ENCODE data around the gene FKTN. TPM values are rescaled to one million over a fixed set of nuclear protein-coding genes. Genes with fewer than 3 reads are reported as not detected.

FKTN gene
- total and polyA plus RNA-seq, 3 experiments from 2014 or later, result 1.5 to 17.4 (median 17.3) TPM

GRCh38 chr9:105639936-105640335, 82.0 kb downstream of the FKTN start:
- no peak for DNase-seq
- Histone ChIP-seq H3K9me3 (ENCODE audit: low read length) (no peaks in the 10 kb centered on the region), H3K36me3 (ENCODE audit: insufficient read depth, low read length) (no peaks in the 10 kb centered on the region), H3K4me3 (ENCODE audit: low read length) (no peak overlapping the region), H3K4me1 (ENCODE audit: insufficient read depth, low read length) (no peaks in the 10 kb centered on the region), H3K27me3 (ENCODE audit: insufficient read depth, low read length, poor library complexity, severe bottlenecking) (no peaks in the 10 kb centered on the region), H3K27ac (ENCODE audit: low read depth, low read length) (no peak overlapping the region)
- POLR2A ChIA-PET, result no interaction called here
- Mint-ChIP-seq H3K4me1 (no peaks in the 10 kb centered on the region), H3K36me3 (peaks cover 13 to 36% (median 26%) of the 10 kb centered on the region in 3 donors), H3K27me3 (no peaks in the 10 kb centered on the region), H3K27ac (no peak overlapping the region), H3K4me3 (no peak overlapping the region), H3K9me3 (no peaks in the 10 kb centered on the region)
- CTCF ChIA-PET, result no interaction called here

GRCh38 chr9:105643795-105644194, 85.9 kb downstream of the FKTN start:
- ChIA-PET CTCF (no interaction called here), POLR2A (no interaction called here)
- Histone ChIP-seq H3K27me3 (ENCODE audit: insufficient read depth, low read length, poor library complexity, severe bottlenecking) (no peaks in the 10 kb centered on the region), H3K9me3 (ENCODE audit: low read length) (no peaks in the 10 kb centered on the region), H3K4me3 (ENCODE audit: low read length) (no peak overlapping the region), H3K27ac (ENCODE audit: low read depth, low read length) (no peak overlapping the region), H3K4me1 (ENCODE audit: insufficient read depth, low read length) (no peaks in the 10 kb centered on the region), H3K36me3 (ENCODE audit: insufficient read depth, low read length) (no peaks in the 10 kb centered on the region)
- no peaks in the 10 kb centered on the region for H3K4me1 Mint-ChIP-seq
- DNase-seq, result no peak
- no peaks in the 10 kb centered on the region for H3K27me3 Mint-ChIP-seq
- no peak overlapping the region for H3K27ac Mint-ChIP-seq
- H3K36me3 Mint-ChIP-seq, result peaks cover 11 to 18% (median 13%) of the 10 kb centered on the region in 3 donors
- no peak overlapping the region for H3K4me3 Mint-ChIP-seq
- H3K9me3 Mint-ChIP-seq, result no peaks in the 10 kb centered on the region

- no peak overlapping the region for H3K4me3 ChIP-seq (ENCODE audit: low read length)
- Mint-ChIP-seq H3K27ac (no peak overlapping the region), H3K27me3 (peaks cover 0 to 1% of the 10 kb centered on the region in 2 donors), H3K36me3 (peaks cover 0 to 5% (median 1%) of the 10 kb centered on the region in 3 donors), H3K9me3 (no peaks in the 10 kb centered on the region), H3K4me1 (no peaks in the 10 kb centered on the region), H3K4me3 (no peak overlapping the region)
- H3K27ac ChIP-seq (ENCODE audit: low read depth, low read length), result peak overlapping the region; percentile 51
- no peaks in the 10 kb centered on the region for H3K27me3 ChIP-seq (ENCODE audit: insufficient read depth, low read length, poor library complexity, severe bottlenecking)
- H3K4me1 ChIP-seq (ENCODE audit: insufficient read depth, low read length), result no peaks in the 10 kb centered on the region
- H3K9me3 ChIP-seq (ENCODE audit: low read length), result no peaks in the 10 kb centered on the region
- ChIA-PET CTCF (interaction anchor here (1.2 kb wide), 1 partner anchor 9 kb away, joined by 4 read pairs; no protein-coding TSS in a partner anchor), POLR2A (no interaction called here)
- no peaks in the 10 kb centered on the region for H3K36me3 ChIP-seq (ENCODE audit: insufficient read depth, low read length)
- no peak for DNase-seq
Measured at GRCh38 chr9:105646879-105647594, 89.1 kb downstream of the FKTN start.

- no peak overlapping the region for H3K4me3 ChIP-seq (ENCODE audit: low read length)
- no peak for DNase-seq
- ChIA-PET POLR2A (no interaction called here), CTCF (interaction anchor here (1.2 kb wide), 1 partner anchor 10 kb away, joined by 4 read pairs; no protein-coding TSS in a partner anchor)
- no peaks in the 10 kb centered on the region for H3K4me1 ChIP-seq (ENCODE audit: insufficient read depth, low read length)
- H3K27ac ChIP-seq (ENCODE audit: low read depth, low read length), result peak overlapping the region; percentile 32
- H3K9me3 ChIP-seq (ENCODE audit: low read length), result no peaks in the 10 kb centered on the region
- H3K36me3 Mint-ChIP-seq, result peaks cover 0 to 2% (median 0%) of the 10 kb centered on the region in 3 donors
- no peak overlapping the region for H3K4me3 Mint-ChIP-seq
- H3K27me3 Mint-ChIP-seq, result peaks cover 1% of the 10 kb centered on the region in 2 donors
- H3K4me1 Mint-ChIP-seq, result no peaks in the 10 kb centered on the region
- no peak overlapping the region for H3K27ac Mint-ChIP-seq
- no peaks in the 10 kb centered on the region for H3K36me3 ChIP-seq (ENCODE audit: insufficient read depth, low read length)
- no peaks in the 10 kb centered on the region for H3K27me3 ChIP-seq (ENCODE audit: insufficient read depth, low read length, poor library complexity, severe bottlenecking)
- H3K9me3 Mint-ChIP-seq, result no peaks in the 10 kb centered on the region
Measured at GRCh38 chr9:105647595-105648349, 89.8 kb downstream of the FKTN start.

GRCh38 chr9:105651806-105652205, 93.9 kb downstream of the FKTN start:
- Histone ChIP-seq H3K27me3 (ENCODE audit: insufficient read depth, low read length, poor library complexity, severe bottlenecking) (peaks cover 3% of the 10 kb centered on the region), H3K4me3 (ENCODE audit: low read length) (no peak overlapping the region), H3K27ac (ENCODE audit: low read depth, low read length) (no peak overlapping the region), H3K9me3 (ENCODE audit: low read length) (no peaks in the 10 kb centered on the region), H3K4me1 (ENCODE audit: insufficient read depth, low read length) (peaks cover under 1% of the 10 kb centered on the region), H3K36me3 (ENCODE audit: insufficient read depth, low read length) (no peaks in the 10 kb centered on the region)
- Mint-ChIP-seq H3K4me1 (peaks cover 8 to 16% (median 14%) of the 10 kb centered on the region in 3 donors), H3K4me3 (no peak overlapping the region), H3K36me3 (no peaks in the 10 kb centered on the region), H3K9me3 (no peaks in the 10 kb centered on the region), H3K27ac (no peak overlapping the region), H3K27me3 (peaks cover 10 to 22% of the 10 kb centered on the region in 2 donors)
- POLR2A ChIA-PET, result no interaction called here
- DNase-seq, result no peak
- CTCF ChIA-PET, result no interaction called here

GRCh38 chr9:105656131-105656921, 98.4 kb downstream of the FKTN start:
- Mint-ChIP-seq H3K27ac (peak overlapping the region in 1 of 8 donors; percentile 41), H3K4me1 (peaks cover 10 to 18% (median 17%) of the 10 kb centered on the region in 3 donors), H3K27me3 (peaks cover 26 to 55% of the 10 kb centered on the region in 2 donors), H3K9me3 (no peaks in the 10 kb centered on the region), H3K36me3 (peaks cover 0 to 7% (median 0%) of the 10 kb centered on the region in 3 donors), H3K4me3 (peak overlapping the region; percentile 27 to 85 (median 62))
- H3K9me3 ChIP-seq (ENCODE audit: low read length), result no peaks in the 10 kb centered on the region
- ChIA-PET POLR2A (no interaction called here), CTCF (no interaction called here)
- H3K27ac ChIP-seq (ENCODE audit: low read depth, low read length), result no peak overlapping the region
- H3K4me3 ChIP-seq (ENCODE audit: low read length), result peak overlapping the region; percentile 38
- H3K27me3 ChIP-seq (ENCODE audit: insufficient read depth, low read length, poor library complexity, severe bottlenecking), result peaks cover 10% of the 10 kb centered on the region
- H3K4me1 ChIP-seq (ENCODE audit: insufficient read depth, low read length), result peaks cover 4% of the 10 kb centered on the region
- no peaks in the 10 kb centered on the region for H3K36me3 ChIP-seq (ENCODE audit: insufficient read depth, low read length)
- peak in 1 of 5 donors; percentile 2 for DNase-seq

- Histone ChIP-seq H3K27ac (ENCODE audit: low read depth, low read length) (no peak overlapping the region), H3K4me1 (ENCODE audit: insufficient read depth, low read length) (peaks cover 4% of the 10 kb centered on the region), H3K9me3 (ENCODE audit: low read length) (no peaks in the 10 kb centered on the region), H3K4me3 (ENCODE audit: low read length) (no peak overlapping the region), H3K36me3 (ENCODE audit: insufficient read depth, low read length) (no peaks in the 10 kb centered on the region), H3K27me3 (ENCODE audit: insufficient read depth, low read length, poor library complexity, severe bottlenecking) (peaks cover 10% of the 10 kb centered on the region)
- Mint-ChIP-seq H3K27ac (no peak overlapping the region), H3K36me3 (peaks cover 0 to 7% (median 0%) of the 10 kb centered on the region in 3 donors), H3K4me1 (peaks cover 10 to 18% (median 17%) of the 10 kb centered on the region in 3 donors), H3K9me3 (no peaks in the 10 kb centered on the region), H3K27me3 (peaks cover 25 to 53% of the 10 kb centered on the region in 2 donors), H3K4me3 (no peak overlapping the region)
- ChIA-PET CTCF (no interaction called here), POLR2A (no interaction called here)
- DNase-seq, result no peak
Measured at GRCh38 chr9:105658351-105658750, 100.4 kb downstream of the FKTN start.

All from CD8-positive, alpha-beta memory T cell (primary cell).